ENCODE results near the gene TSSC4.
A peak's percentile ranks its signal among the peaks of the same experiment; 100 is the strongest.

TSSC4 gene

GRCh38 chr11:2415171-2415570 is 14.6 kb downstream of the TSSC4 start:
- no peak for DNase-seq (ENCODE audit: low read depth)
- no peak overlapping the region for H3K4me3 ChIP-seq (ENCODE audit: low read length)
- TF ChIP-seq CTCF (conservative IDR thresholded peaks at IDR 0.05; ENCODE audit: low read depth, low read length) = no peak

- TF ChIP-seq CTCF (conservative IDR thresholded peaks at IDR 0.05; ENCODE audit: low read depth, low read length) = no peak
- H3K4me3 ChIP-seq (ENCODE audit: low read length) = no peak overlapping the region
- DNase-seq (ENCODE audit: low read depth) = no peak
Observed at GRCh38 chr11:2415601-2416380, 15.2 kb downstream of the TSSC4 start.

- no peak for DNase-seq (ENCODE audit: low read depth)
- H3K4me3 ChIP-seq (ENCODE audit: low read length) = no peak overlapping the region
- no peak for TF ChIP-seq CTCF (conservative IDR thresholded peaks at IDR 0.05; ENCODE audit: low read depth, low read length)
Observed at GRCh38 chr11:2416765-2417164, 16.2 kb downstream of the TSSC4 start.

- no peak overlapping the region for H3K4me3 ChIP-seq (ENCODE audit: low read length)
- no peak for TF ChIP-seq CTCF (conservative IDR thresholded peaks at IDR 0.05; ENCODE audit: low read depth, low read length)
- DNase-seq (ENCODE audit: low read depth) = no peak
Observed at GRCh38 chr11:2417856-2418692, 17.5 kb downstream of the TSSC4 start.

- no peak for TF ChIP-seq CTCF (conservative IDR thresholded peaks at IDR 0.05; ENCODE audit: low read depth, low read length)
- no peak overlapping the region for H3K4me3 ChIP-seq (ENCODE audit: low read length)
- no peak for DNase-seq (ENCODE audit: low read depth)
Observed at GRCh38 chr11:2418693-2419360, 18.3 kb downstream of the TSSC4 start.

GRCh38 chr11:2419638-2420501 is 19.3 kb downstream of the TSSC4 start:
- no peak for DNase-seq (ENCODE audit: low read depth)
- no peak overlapping the region for H3K4me3 ChIP-seq (ENCODE audit: low read length)
- TF ChIP-seq CTCF (conservative IDR thresholded peaks at IDR 0.05; ENCODE audit: low read depth, low read length) = peak; percentile 91

Measured in retinal pigment epithelial cell (primary cell).